ENCODE results near the gene CLMN. TPM values are rescaled to one million over a fixed set of nuclear protein-coding genes. Genes with fewer than 3 reads are reported as not detected.

The CLMN gene
- total and polyA plus RNA-seq, 9 of the 15 experiments (the other 6 are each of a cell fraction or from before 2014, with no cell fraction given): 0.01 to 0.18 (median 0.07) TPM; not detected in 4

GRCh38 chr14:95317817-95318343 is 1.8 kb downstream of the CLMN start:
- H3K4me3 ChIP-seq: no peak overlapping the region
- no peak overlapping the region for H2AFZ ChIP-seq (ENCODE audit: low read depth, low read length)
- H3K4me2 ChIP-seq (ENCODE audit: insufficient read depth, low read length): no peak overlapping the region
- no peak for TF ChIP-seq TEAD4 (IDR thresholded peaks at IDR 0.05; ENCODE audit: low read length)
- no peak for TF ChIP-seq TEAD4 (CRISPR knock-in tag; IDR thresholded peaks at IDR 0.05; ENCODE audit: borderline replicate concordance)
- TF ChIP-seq, protein P1, sequence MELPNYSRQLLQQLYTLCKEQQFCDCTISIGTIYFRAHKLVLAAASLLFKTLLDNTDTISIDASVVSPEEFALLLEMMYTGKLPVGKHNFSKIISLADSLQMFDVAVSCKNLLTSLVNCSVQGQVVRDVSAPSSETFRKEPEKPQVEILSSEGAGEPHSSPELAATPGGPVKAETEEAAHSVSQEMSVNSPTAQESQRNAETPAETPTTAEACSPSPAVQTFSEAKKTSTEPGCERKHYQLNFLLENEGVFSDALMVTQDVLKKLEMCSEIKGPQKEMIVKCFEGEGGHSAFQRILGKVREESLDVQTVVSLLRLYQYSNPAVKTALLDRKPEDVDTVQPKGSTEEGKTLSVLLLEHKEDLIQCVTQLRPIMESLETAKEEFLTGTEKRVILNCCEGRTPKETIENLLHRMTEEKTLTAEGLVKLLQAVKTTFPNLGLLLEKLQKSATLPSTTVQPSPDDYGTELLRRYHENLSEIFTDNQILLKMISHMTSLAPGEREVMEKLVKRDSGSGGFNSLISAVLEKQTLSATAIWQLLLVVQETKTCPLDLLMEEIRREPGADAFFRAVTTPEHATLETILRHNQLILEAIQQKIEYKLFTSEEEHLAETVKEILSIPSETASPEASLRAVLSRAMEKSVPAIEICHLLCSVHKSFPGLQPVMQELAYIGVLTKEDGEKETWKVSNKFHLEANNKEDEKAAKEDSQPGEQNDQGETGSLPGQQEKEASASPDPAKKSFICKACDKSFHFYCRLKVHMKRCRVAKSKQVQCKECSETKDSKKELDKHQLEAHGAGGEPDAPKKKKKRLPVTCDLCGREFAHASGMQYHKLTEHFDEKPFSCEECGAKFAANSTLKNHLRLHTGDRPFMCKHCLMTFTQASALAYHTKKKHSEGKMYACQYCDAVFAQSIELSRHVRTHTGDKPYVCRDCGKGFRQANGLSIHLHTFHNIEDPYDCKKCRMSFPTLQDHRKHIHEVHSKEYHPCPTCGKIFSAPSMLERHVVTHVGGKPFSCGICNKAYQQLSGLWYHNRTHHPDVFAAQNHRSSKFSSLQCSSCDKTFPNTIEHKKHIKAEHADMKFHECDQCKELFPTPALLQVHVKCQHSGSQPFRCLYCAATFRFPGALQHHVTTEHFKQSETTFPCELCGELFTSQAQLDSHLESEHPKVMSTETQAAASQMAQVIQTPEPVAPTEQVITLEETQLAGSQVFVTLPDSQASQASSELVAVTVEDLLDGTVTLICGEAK (IDR thresholded peaks at IDR 0.05): no peak
- TF ChIP-seq, protein P1 (CRISPR knock-in tag; IDR thresholded peaks at IDR 0.05): no peak
- no TSS peak for BruUV-seq (replicated peaks)
- in situ Hi-C loops (cut with MboI) (no loop called here), intact Hi-C loops (cut with micrococcal nuclease) (no loop called here)
- ChIA-PET CTCF (ENCODE audit: low intra/inter-chr PET ratio) (no interaction called here), POLR2A (no interaction called here)
- no peaks in the 10 kb centered on the region for H3K9me1 ChIP-seq (ENCODE audit: control insufficient read depth, insufficient read depth, low read length)
- FAIRE-seq (no peak), DNase-seq (ENCODE audit: extremely low read depth in 1 of 4, low spot score in 3 of 4) (no peak), ATAC-seq (no peak)
- H3K27me3 ChIP-seq (ENCODE audit: control insufficient read depth in 2 of 2, insufficient read depth in 2 of 2, low read length in 2 of 2): peaks cover 0 to 35% of the 10 kb centered on the region in 2 experiments; a peak in 3 of 5 replicates
- H4K20me1 ChIP-seq (replicated peaks; ENCODE audit: control insufficient read depth, insufficient read depth, low read length): no peaks in the 10 kb centered on the region
- 0% methylated on average over 3 of the region's 3 CpGs for WGBS (ENCODE audit: insufficient coverage, low coverage, missing lambda C conversion rate)
- H3K9me3 ChIP-seq (replicated peaks; ENCODE audit: control insufficient read depth, insufficient read depth, low read depth, low read length): no peaks in the 10 kb centered on the region
- H3K9ac ChIP-seq (ENCODE audit: insufficient read depth in 1 of 2, low read depth in 2 of 2, low read length in 2 of 2): no peak overlapping the region
- no peaks in the 10 kb centered on the region for H3K79me2 ChIP-seq (ENCODE audit: control insufficient read depth, insufficient read depth, low read length)
- no peak overlapping the region for H3K27ac ChIP-seq (ENCODE audit: extremely low read depth, low read depth, low read length)
- peaks cover 0 to 12% of the 10 kb centered on the region in 2 experiments; a peak in 2 of 5 replicates for H3K4me1 ChIP-seq (replicated peaks in 1 of 2; ENCODE audit: control insufficient read depth in 2 of 2, insufficient read depth in 2 of 2, low read length in 2 of 2)
- H3K36me3 ChIP-seq (ENCODE audit: control insufficient read depth, insufficient read depth, low read length): no peaks in the 10 kb centered on the region

Measured in K562 (cell line).